Tibial nerve (tissue), 4 donors: ENCODE measurements around the gene ORAI1.

ENCODE experiments used
- EP300 ChIP-seq, 2 donors: sonication (generic); formaldehyde crosslinking; IDR thresholded peaks; one replicate each; pipeline ENCODE4 v1.6.1; 2017; ENCODE audit warnings: antibody characterized with exemption in 2 of 2, mild to moderate bottlenecking in 1 of 2
- POLR2A ChIP-seq, 2 donors: fragments of 450-650 bp; IDR thresholded peaks; one replicate each; pipeline ENCODE4 v1.6.1; 2017; ENCODE audit warnings: antibody characterized with exemption in 2 of 2, mild to moderate bottlenecking in 2 of 2, moderate library complexity in 2 of 2
- TF ChIP-seq, protein P1 (sequence below), 5 experiments: fragments of 200-600 bp in 3 of 5; fragments of 450-650 bp in 2 of 5; sonication (generic) in 3 of 5; IDR thresholded peaks; one replicate each; pipeline ENCODE4 v1.5.1; 2016 to 2019; ENCODE audit warnings: antibody characterized with exemption in 5 of 5, mild to moderate bottlenecking in 3 of 5, moderate library complexity in 2 of 5

DNA sequence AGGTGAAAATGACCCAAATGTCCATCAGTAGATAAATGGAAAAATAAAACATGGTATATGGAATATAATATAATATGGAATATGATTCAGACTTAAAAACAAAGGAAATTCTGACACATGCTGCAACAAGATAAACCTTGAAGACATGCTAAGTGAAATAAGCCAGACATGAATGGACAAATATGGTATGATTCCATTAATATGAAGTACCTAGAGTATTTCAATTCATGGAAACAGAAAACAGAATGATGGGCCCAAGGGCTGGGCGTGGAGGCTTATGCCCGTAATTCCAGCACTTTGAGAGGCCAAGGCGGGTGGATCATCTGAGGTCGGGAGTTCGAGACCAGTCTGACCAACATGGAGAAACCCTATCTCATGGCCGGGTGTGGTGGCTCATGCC, 22.7 kb upstream of the ORAI1 start:
- TF ChIP-seq POLR2A (IDR thresholded peaks at IDR 0.05), result no peak
- TF ChIP-seq, protein P1, sequence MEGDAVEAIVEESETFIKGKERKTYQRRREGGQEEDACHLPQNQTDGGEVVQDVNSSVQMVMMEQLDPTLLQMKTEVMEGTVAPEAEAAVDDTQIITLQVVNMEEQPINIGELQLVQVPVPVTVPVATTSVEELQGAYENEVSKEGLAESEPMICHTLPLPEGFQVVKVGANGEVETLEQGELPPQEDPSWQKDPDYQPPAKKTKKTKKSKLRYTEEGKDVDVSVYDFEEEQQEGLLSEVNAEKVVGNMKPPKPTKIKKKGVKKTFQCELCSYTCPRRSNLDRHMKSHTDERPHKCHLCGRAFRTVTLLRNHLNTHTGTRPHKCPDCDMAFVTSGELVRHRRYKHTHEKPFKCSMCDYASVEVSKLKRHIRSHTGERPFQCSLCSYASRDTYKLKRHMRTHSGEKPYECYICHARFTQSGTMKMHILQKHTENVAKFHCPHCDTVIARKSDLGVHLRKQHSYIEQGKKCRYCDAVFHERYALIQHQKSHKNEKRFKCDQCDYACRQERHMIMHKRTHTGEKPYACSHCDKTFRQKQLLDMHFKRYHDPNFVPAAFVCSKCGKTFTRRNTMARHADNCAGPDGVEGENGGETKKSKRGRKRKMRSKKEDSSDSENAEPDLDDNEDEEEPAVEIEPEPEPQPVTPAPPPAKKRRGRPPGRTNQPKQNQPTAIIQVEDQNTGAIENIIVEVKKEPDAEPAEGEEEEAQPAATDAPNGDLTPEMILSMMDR (IDR thresholded peaks at IDR 0.05), result no peak
- TF ChIP-seq EP300 (IDR thresholded peaks at IDR 0.05), result no peak
